ENCODE measurements around the gene ACOT7.

- TF ChIP-seq CTCF (IDR thresholded peaks at IDR 0.05; ENCODE audit: borderline replicate concordance, extremely low read depth, low read length, poor library complexity, severe bottlenecking) (peak; percentile 7), EZH2 (IDR thresholded peaks at IDR 0.05; ENCODE audit: borderline replicate concordance, low read depth, low read length, severe bottlenecking) (no peak)
Observed at GRCh38 chr1:6272868-6273267, 120.7 kb downstream of the ACOT7 start.
